Kidney tubule cell (primary cell): ENCODE data around the gene KDSR.

Source experiments
- DNase-seq: peaks from one replicate; pipeline ENCODE4 v3.0.0-alpha.2; 2018; ENCODE audit warnings: low spot score

The KDSR gene

GRCh38 chr18:63367053-63367953 is at the start of gene KDSR:
Gene KDSR, minus strand, starts transcription at chr18:63367206. Its CDS starts 88 bp downstream, at chr18:63367118.
- DNase-seq, result peak; percentile 99

DNA sequence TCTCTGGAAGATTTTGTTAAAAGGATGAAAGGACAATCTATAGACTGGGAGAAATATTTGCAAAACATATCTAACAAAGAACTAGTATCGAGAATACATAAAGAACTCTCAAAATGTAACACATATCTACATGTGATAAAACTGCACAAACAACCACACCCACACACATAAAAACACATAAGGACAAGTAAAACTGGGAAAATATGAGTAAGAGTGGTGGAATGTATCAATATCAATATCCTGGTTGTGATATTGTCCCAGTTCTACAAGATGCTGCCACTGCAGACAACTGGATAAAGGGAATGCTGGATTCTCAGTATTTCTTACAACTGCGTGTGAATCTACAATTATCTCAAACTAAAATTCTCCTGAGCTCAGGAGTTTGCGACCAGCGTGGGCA is 45.9 kb upstream of the KDSR start:
- DNase-seq, result no peak

- peak; percentile 47 for DNase-seq
Observed at GRCh38 chr18:63410792-63411191, 43.8 kb upstream of the KDSR start.

- DNase-seq, result no peak
Observed at GRCh38 chr18:63409301-63409700, 42.3 kb upstream of the KDSR start.

- DNase-seq, result no peak
Observed at GRCh38 chr18:63407734-63408133, 40.7 kb upstream of the KDSR start.

DNA sequence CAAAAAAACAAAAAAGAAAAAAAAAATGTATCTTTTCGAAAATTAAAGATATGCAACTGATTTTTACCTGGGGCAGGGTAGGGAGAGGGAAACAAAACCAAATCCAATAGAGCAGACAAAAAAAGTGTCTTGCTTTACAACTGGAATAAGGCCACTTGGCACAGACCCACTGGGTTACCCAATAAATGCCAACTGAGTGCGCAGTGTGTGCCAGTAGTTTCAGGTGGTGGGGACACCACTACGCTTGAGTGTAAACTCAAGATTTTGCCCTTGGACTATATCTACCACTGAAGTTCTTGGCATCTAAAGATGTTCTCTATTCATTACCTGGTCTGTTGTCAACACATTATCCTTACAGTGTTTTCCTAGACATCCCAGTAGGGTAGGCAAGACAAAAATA is 39.0 kb upstream of the KDSR start:
- DNase-seq, result no peak

DNA sequence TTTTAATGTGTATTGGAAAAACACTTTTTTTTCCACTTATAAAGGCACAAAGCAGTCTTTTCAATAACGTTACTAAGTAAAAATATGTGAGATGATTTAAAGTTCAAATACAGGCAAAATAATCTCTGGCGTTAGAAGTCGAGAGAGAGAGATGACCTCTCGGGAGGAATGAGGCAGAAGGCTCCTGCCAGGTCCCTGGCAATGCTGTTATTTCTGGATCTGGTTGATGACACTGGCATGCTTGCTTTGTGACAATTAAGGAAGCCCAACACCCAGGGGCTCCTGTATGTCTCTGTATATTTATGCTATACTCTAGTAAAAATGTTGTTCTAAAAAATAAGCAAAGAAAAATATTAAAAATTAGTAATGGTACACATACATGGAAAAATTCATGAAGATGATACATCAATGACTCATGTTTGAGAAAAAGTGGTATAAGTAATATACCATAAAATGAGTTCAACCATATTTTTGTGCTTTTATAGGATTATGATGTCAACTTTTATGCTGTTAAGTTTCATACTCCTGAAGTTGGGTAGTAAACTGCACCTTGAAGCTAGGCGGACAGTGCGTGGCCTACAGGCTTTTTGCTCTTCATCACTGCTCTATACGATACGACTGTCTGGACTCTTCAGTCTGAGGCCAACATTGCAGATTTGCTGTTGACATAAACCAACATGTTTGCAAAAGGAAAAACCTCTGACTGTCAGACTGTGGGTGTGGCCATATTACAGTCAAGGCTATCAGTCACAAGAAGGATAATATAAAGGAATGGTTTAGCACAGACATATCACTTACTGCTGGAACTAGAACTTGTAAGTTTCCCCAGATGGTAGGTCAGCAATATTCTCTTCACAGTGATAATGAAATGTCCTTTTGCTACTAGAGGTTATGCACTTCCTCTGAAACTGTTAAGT is 35.5 kb upstream of the KDSR start:
- no peak for DNase-seq

DNA sequence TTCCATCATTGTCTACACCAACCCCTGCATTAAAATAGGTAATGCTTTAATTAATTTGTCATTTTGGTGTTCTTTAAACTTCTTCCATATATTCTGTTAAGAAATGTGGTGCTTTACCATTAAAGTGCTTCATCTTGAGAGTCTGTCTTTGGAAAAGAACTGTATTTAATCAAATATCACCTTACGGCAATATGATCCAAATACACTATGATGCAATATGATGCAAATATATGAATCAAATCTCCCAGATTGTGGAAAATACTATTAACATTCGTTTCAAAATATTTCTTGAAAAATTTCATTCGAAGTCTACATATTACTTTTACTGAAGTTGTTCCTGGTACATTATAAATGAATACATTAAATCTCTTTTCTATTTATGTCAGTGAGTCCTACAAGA is 32.3 kb upstream of the KDSR start:
- DNase-seq, result no peak

GRCh38 chr18:63397349-63397748 is 30.3 kb upstream of the KDSR start:
- DNase-seq, result no peak

GRCh38 chr18:63395503-63395902 is 28.5 kb upstream of the KDSR start:
- no peak for DNase-seq

DNA sequence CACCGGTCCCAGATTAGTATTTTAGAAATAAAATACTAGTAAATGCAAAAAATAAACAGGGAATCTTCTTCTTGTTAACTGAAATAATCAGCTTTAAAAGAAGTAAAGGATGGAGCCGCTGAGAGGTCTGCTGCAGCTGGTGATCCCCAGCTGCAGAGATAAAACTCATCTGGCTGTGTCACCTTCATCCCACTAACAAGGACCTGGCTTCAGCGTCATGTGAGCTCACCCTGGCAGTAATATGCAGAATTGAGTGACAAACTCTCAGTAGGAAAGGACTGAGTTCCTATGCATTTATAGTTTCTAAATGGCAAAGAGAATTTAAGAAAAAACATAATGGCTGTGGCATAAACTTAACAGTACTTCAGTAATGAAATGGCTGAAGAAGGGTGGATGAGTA is 27.9 kb upstream of the KDSR start:
- no peak for DNase-seq

- no peak for DNase-seq
Observed at GRCh38 chr18:63387861-63388260, 20.9 kb upstream of the KDSR start.

GRCh38 chr18:63382843-63383242 is 15.8 kb upstream of the KDSR start:
- no peak for DNase-seq

DNA sequence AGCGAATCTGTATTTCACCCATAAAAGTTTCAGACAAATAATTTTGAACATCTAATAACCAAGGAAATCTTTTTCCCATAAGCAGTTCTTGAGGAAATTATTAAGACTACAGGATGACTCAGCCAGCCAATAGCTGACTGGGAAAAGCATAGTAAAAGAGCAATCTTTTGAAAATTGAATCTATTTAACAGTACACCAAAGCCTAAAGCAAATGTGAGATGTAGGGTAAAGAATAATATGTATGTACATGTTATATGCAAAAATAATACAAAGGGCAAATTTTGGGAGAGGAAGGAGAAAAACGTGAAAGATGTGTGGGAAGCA is 12.6 kb upstream of the KDSR start:
- DNase-seq, result no peak

DNA sequence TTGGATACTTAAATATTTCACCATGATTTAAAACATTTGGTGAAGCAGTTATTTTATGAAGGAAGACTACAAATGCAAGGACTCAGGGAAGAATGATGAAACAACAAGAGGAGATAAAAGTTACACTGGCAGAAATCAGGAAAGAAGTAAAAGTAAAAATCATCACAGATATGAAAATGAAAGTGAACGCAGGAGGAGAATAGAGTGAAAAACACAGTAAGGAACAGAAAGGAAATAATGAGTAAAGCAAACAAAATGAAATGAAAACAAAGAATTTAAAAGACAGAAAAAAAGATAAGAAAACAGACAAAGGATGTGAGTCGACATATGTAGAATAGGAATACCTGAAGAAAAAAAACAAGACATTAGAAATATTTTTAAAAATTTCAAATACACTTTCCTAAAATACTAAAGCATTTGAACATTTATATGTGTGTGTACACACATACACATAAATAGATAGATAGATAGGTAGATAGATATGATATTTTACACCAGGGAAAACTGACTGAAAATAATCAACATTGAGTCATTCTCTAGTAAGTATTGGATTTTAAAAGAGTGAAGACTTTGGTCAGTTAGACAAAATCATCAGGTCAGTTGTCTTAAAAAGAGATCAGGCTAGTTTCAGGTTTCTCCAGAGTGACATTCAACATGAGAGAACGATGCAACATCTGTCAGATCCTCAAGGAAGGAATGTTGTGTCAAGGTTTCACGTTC is 12.1 kb upstream of the KDSR start:
- no peak for DNase-seq

DNA sequence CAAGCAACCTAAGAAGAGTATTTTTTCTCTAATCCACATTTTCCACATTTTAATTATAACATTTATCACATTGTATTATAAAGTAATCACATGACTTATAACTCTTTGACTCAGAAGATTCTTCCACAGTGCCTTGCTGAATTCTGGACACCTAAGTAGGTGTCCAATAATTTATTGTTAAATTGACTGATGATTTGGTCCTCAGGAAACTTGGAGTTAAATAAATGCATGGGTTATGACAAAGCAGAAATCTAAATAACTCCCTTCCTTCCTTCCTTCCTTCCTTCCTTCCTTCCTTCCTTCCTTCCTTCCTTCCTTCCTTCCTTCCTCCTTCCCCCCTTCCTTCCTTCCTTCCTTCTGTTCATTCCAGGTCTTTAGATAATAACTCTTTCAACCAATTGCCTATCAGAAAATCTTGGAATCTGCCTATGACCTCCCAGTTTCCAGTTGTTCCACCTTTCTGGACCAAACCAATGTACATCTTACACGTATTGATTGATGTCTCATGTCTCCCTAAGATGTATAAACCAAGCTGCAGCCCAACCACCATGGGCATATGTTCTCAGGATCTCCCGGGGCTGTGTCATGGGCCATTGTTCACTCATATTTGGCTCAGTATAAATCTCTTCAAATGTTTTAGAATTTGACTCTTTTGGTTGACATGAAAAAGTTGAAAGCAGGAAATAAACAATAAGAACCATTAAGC is 10.4 kb upstream of the KDSR start:
- no peak for DNase-seq

GRCh38 chr18:63376538-63376937 is 9.5 kb upstream of the KDSR start:
- no peak for DNase-seq

DNA sequence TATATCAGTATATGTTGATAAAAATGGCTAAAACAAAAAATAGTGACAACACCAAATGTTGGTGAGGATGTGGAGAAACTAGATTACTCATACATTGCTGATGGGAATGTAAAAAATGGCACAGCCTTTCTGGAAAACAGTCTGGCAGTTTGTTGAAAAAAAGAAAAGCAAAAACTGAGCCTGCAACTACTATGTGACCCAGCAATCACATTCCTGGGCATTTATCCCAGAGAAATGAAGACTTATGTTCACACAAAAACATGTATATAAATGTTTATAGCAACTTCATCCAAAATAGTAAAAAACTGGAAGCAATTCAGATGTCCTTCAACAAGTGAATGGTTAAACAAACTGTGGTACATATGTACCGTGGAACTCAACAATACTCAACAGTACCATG is 7.5 kb upstream of the KDSR start:
- no peak for DNase-seq

DNA sequence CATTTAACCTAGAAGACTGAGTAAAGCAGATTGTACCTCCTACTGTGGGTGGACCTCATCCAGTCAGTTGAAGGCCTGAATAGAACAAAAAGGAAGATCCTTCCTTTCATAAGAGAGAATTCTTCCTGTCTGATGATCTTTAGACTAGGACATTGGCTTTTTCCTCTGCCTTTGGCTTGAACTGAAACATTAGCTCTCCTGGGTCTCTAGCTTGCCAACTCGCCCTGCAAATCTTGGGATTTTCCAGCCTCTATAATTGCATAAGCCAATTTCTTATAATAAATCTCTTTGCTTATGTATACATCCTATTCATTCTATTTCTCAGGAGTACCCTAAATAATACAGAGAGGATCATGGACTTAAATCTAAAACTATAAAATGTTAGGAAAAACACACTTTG is 6.2 kb upstream of the KDSR start:
- no peak for DNase-seq

GRCh38 chr18:63368611-63369010 is 1.6 kb upstream of the KDSR start:
- DNase-seq, result no peak

- DNase-seq, result peak; percentile 85
Observed at GRCh38 chr18:63366213-63367052, 573 bp downstream of the KDSR start.
